SU-DHL-6 (cell line): Measurements from ENCODE around the gene CIB4.
"Not testable (repeated sequence)": the region's sequence is repeated elsewhere in the genome, so short reads cannot be mapped to it uniquely, and the experiment has no call there.

Experiments
- CTCF ChIP-seq: fragments of 200-600 bp; sonication (generic); IDR thresholded peaks from one replicate; pipeline ENCODE4 v1.5.1; 2017; ENCODE audit warnings: antibody characterized with exemption, mild to moderate bottlenecking, low read length, moderate library complexity; ENCODE audit not compliant: insufficient read depth, poor library complexity, severe bottlenecking
- EZH2phosphoT487 ChIP-seq: fragments of 200-600 bp; sonication (generic), shearing (Covaris generic); conservative IDR thresholded peaks from 2 replicates; pipeline ENCODE4 v1.6.1; 2018; ENCODE audit warnings: mild to moderate bottlenecking, antibody characterized with exemption, low read length, moderate library complexity, mixed read lengths

GRCh38 chr2:26655120-26655519 lies 14.0 kb upstream of the CIB4 start:
- TF ChIP-seq CTCF, EZH2phosphoT487: not testable (repeated sequence)
